GM18861 (cell line): ENCODE data around the gene PNLDC1.
"Not testable (repeated sequence)": the region's sequence is repeated elsewhere in the genome, so short reads cannot be mapped to it uniquely, and the experiment has no call there.

Experiments used
- ATAC-seq: cut with Tn5 transposase; IDR thresholded peaks from one replicate; pipeline ENCODE4 v1.9.1; 2021; ENCODE audit not compliant: unreplicated experiment

The PNLDC1 gene

GRCh38 chr6:159844737-159845645, 44.9 kb downstream of the PNLDC1 start:
- ATAC-seq = no peak

DNA sequence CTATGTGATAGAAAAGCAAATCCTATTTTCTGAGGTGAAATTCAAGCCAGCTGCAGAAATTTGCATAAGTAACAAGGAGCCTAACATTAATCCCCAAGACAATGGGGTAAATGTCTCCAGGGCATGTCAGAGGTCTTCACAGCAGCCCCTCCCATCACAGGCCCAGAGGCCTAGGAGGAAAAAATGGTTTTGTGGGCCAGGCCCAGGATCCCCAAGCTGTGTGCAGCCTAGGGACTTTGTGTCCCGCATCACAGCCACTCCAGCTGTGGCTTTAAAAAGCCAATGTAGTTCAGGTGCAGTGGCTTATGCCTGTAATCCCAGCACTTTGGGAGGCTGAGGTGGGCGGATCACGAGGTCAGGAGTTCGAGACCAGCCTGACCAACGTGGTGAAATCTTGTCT, 48.5 kb downstream of the PNLDC1 start:
- ATAC-seq = not testable (repeated sequence)

DNA sequence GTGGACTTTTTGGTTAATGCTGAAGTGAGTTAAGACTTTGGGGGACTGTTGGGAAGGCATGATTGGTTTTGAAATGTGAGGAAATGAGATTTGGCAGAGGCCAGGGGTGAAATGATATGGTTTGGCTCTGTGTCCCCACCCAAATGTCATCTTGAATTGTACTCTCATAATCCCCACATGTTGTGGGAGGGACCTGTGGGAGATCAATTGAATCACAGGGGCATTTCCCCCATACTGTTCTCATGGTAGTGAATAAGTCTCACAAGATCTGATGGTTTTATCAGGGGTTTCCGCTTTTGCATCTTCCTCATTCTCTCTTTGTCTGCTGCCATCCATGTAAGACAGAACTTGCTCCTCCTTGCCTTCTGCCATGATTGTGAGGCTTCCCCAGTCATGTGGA, 49.8 kb downstream of the PNLDC1 start:
- ATAC-seq = not testable (repeated sequence)

GRCh38 chr6:159852877-159853276, 52.8 kb downstream of the PNLDC1 start:
- no peak for ATAC-seq

DNA sequence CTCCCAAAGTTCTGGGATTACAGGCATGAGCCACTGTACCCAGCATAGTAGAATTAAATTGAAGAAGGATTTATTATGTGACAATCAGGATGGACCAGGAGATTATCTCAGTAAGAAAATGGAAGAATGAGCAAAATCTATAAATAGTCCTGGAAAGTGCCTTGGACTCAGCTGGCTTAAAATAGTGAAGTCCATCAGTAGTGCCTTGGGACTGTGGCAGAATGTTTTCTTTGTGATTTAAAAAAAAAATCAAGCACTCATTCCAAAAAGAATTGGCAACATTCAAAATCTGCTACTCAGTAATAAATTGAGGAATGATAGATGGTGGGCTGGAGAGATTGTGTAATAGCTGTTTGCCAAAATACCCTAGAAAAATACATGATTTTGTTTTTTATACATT, 53.7 kb downstream of the PNLDC1 start:
- ATAC-seq = no peak

DNA sequence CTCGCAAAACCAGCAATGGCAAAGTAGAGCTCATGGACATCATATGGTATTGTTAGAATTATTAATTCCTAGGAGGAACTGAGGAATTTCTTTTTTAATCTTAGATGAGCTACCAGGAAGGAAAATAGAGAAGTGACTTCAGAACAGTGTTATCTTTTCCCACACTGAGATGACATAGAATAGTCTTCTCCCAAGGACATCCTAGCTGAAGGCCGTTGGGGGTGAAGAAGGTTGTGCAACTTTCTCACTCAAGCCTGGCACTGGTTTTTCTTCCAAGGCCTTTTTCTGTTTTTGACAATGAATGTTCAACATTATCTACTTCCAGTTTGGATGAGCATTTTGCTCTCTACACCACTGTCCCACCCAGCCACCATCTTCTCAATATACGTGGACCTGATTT, 54.9 kb downstream of the PNLDC1 start:
- no peak for ATAC-seq

GRCh38 chr6:159858259-159858658, 58.2 kb downstream of the PNLDC1 start:
- no peak for ATAC-seq

GRCh38 chr6:159860482-159860881, 60.4 kb downstream of the PNLDC1 start:
- ATAC-seq = no peak

DNA sequence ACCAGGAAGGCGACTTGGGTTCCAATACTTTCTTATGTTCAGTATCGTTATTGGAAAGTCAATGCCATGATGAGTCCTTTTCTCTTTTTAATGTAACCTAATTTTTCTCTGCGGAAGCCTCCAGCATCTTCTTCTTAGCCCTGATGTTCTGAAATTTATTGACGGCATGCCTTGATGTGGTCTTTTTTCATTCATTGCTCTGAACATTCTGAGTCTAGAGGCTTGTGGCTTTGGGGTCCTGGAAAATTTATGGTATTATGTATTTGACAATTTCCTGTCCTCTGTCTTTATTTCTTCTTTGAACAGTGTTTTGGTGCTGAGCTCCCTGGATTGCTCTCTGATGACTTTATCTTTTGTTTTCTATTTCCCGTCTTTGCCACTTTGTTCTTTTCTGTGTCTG, 62.0 kb downstream of the PNLDC1 start:
- no peak for ATAC-seq

DNA sequence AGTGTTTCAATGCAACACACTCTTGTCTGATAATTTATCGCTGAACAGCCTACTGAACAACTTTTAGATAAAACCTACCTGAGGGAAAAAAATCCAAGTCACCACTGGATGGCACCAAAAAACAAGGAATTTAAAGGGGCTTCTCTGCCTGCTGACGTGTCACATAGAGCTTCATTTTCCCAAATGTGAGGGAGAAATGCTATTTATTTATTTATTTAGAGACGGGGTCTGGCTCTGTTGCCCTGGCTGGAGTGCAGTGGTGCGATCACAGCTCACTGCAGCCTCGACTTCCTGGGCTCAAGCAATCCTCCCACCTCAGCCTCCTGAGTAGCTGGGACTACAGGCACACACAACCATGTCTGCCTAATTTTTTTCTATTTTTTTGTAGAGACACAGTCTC, 63.3 kb downstream of the PNLDC1 start:
- ATAC-seq = not testable (repeated sequence)

- ATAC-seq = no peak
Measured at GRCh38 chr6:159865226-159865920, 65.3 kb downstream of the PNLDC1 start.

DNA sequence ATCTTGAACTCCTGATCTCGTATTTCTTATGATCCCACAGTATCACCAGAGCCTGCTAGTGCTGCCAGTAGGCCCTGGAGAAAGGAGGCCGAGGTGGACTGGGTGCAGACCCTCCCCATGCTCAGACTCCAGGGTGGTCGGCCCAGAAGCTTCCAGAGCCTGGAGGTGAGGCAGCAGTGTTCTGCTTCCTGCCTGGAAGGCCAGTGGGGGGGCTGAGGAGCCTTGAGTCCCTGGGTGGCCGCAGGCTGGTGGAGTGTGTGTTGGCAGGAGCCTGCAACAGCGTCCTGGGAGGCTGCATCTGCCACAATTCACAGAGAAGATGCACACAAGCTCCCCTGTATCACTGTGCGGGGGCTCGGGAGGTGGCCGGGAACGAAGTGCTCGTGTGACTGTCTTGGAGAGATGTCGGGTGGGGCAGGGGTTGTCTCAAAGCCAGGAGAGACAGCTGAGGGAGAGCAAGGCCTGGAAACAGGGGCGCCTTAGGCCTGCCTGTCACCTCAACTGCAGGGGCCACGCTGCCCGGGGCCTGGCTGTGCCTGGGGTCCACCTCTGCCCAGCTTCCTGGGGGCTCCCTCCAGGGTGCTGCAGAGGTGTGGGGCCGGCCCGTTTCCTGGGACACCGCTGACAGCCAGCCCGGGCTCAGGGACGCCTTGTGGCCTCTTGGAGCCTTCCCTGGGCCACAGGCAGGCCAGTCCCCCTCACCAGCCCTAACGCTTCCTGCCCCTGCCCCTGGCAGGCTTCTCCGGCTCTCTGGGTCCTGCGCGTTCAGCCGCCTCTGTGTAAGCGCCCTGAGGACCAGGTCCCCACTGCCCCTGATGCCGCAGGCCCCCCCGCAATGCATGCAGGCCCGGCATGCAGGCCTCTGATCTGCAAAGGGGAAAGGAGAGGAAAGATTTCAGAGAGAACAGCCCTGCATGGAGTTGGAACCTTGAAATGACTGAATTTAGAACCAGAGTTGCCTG, 66.5 kb downstream of the PNLDC1 start:
- no peak for ATAC-seq
